Endothelial cell of umbilical vein (primary cell): ENCODE results near the gene SLC39A5. TPM values are rescaled to one million over a fixed set of nuclear protein-coding genes. Genes with fewer than 3 reads are reported as not detected.

Experiments used
- BruUV-seq: library from RNA; stranded (reverse); fragments of 400-500 nt; replicated peaks from 2 replicates; lab custom pipeline; 2021; lab: Mats Ljungman, UMichigan
- CTCF ChIA-PET: fragments of 300-600, 350-600 bp; sonication (Branson Sonifier 250); formaldehyde crosslinking; loops from one replicate; lab custom pipeline; 2021; ENCODE audit warnings: antibody characterized with exemption, inconsistent platforms; lab: Charles Lee
- POLR2A ChIA-PET: fragments of 300-600, 350-600 bp; sonication (Branson Sonifier 250); formaldehyde crosslinking; loops from one replicate; lab custom pipeline; 2021; ENCODE audit warnings: antibody characterized with exemption, inconsistent platforms; lab: Charles Lee
- DNase-seq: peaks from one replicate; pipeline ENCODE4 v3.0.0-alpha.2; 2011; ENCODE audit warnings: low read depth, low spot score
- FAIRE-seq: peaks from 2 replicates; lab custom pipeline; 2011; peaks lifted over from hg19 to GRCh38; lab: Jason Lieb, UNC
- H2AFZ ChIP-seq: 2 replicates; pipeline ENCODE4 v1.6.0; 2012; ENCODE audit warnings: low read depth, low read length, control low read depth, inconsistent platforms
- H3K27ac ChIP-seq: 2 replicates; pipeline ENCODE4 v1.5.1; 2011; ENCODE audit warnings: low read depth, mild to moderate bottlenecking, control low read depth, low read length, moderate library complexity; ENCODE audit not compliant: insufficient read depth
- H3K27me3 ChIP-seq, 2 experiments: 2 replicates each; pipeline versions ENCODE4 v1.6.0 to v1.6.1; 2011; ENCODE audit warnings: low read length in 2 of 2, mixed read lengths in 1 of 2; ENCODE audit not compliant: control insufficient read depth in 2 of 2, insufficient read depth in 2 of 2
- H3K36me3 ChIP-seq, 2 experiments: 2 replicates in 1 of 2; 3 replicates in 1 of 2; pipeline ENCODE4 v1.5.1; 2011; ENCODE audit warnings: low read length in 2 of 2, mild to moderate bottlenecking in 1 of 2, moderate library complexity in 1 of 2; ENCODE audit not compliant: control insufficient read depth in 2 of 2, insufficient read depth in 2 of 2; ENCODE audit errors: extremely low read depth in 1 of 2
- H3K4me1 ChIP-seq: 3 replicates; pipeline ENCODE4 v1.5.1; 2011; ENCODE audit warnings: mild to moderate bottlenecking, low read length; ENCODE audit not compliant: control insufficient read depth, insufficient read depth; ENCODE audit errors: extremely low read depth
- H3K4me2 ChIP-seq: 2 replicates; pipeline ENCODE4 v1.6.1; 2011; ENCODE audit warnings: low read length, control low read depth, mixed read lengths; ENCODE audit not compliant: insufficient read depth
- H3K4me3 ChIP-seq, 3 experiments: fragments of 200-600 bp in 1 of 3; sonication (generic), shearing (Covaris generic) in 1 of 3; replicated peaks in 1 of 3; 2 replicates each; pipeline ENCODE4 v1.5.1; 2011 to 2016; ENCODE audit warnings: control low read depth in 3 of 3, low read length in 3 of 3, mild to moderate bottlenecking in 2 of 3, inconsistent platforms in 1 of 3, low read depth in 1 of 3, moderate library complexity in 1 of 3; ENCODE audit not compliant: insufficient read depth in 1 of 3
- H3K79me2 ChIP-seq: 2 replicates; pipeline ENCODE4 v1.6.0; 2012; ENCODE audit warnings: low read length, inconsistent platforms; ENCODE audit not compliant: control insufficient read depth, insufficient read depth
- H3K9ac ChIP-seq: replicated peaks from 2 replicates; pipeline ENCODE3; 2011; ENCODE audit warnings: low read length, control low read depth; ENCODE audit not compliant: insufficient read depth; ENCODE audit errors: extremely low read depth
- H3K9me1 ChIP-seq: replicated peaks from 3 replicates; pipeline ENCODE4 v1.6.0; 2011; ENCODE audit warnings: mild to moderate bottlenecking, low read length; ENCODE audit not compliant: control insufficient read depth, insufficient read depth; ENCODE audit errors: extremely low read depth
- H3K9me3 ChIP-seq: replicated peaks from 2 replicates; pipeline ENCODE4 v1.5.1; 2012; ENCODE audit warnings: low read length, inconsistent platforms; ENCODE audit not compliant: control insufficient read depth, insufficient read depth
- H4K20me1 ChIP-seq: replicated peaks from 2 replicates; pipeline ENCODE3; 2011; ENCODE audit warnings: mild to moderate bottlenecking, low read length; ENCODE audit not compliant: control insufficient read depth, insufficient read depth; ENCODE audit errors: extremely low read depth
- EZH2 ChIP-seq: IDR thresholded peaks from 2 replicates; pipeline ENCODE4 v1.6.1; 2012; ENCODE audit warnings: borderline replicate concordance, low read depth, mild to moderate bottlenecking, moderate library complexity, low read length, inconsistent platforms; ENCODE audit not compliant: severe bottlenecking
- FOS ChIP-seq: IDR thresholded peaks from 2 replicates; pipeline ENCODE4 v1.6.1; 2011; ENCODE audit warnings: mild to moderate bottlenecking, low read length, moderate library complexity, borderline replicate concordance; ENCODE audit not compliant: insufficient read depth
- GATA2 ChIP-seq: IDR thresholded peaks from 2 replicates; pipeline ENCODE4 v1.7.0; 2011; ENCODE audit warnings: low read depth, mild to moderate bottlenecking, moderate library complexity, mixed read lengths, low read length; ENCODE audit not compliant: insufficient read length, insufficient read depth
- JUN ChIP-seq: IDR thresholded peaks from 2 replicates; pipeline ENCODE4 v1.6.1; 2011; ENCODE audit warnings: borderline replicate concordance, low read depth; ENCODE audit not compliant: insufficient read length, insufficient read depth
- MAX ChIP-seq: IDR thresholded peaks from 2 replicates; pipeline ENCODE4 v1.6.1; 2011; ENCODE audit not compliant: insufficient read depth, insufficient read length
- MYC ChIP-seq: IDR thresholded peaks from one replicate; pipeline ENCODE4 v1.6.1; 2011; ENCODE audit warnings: mild to moderate bottlenecking, low read depth, low read length
- POLR2A ChIP-seq: IDR thresholded peaks from 2 replicates; pipeline ENCODE4 v1.6.1; 2012; ENCODE audit warnings: low read depth, mild to moderate bottlenecking, control low read depth, low read length
- POLR2AphosphoS5 ChIP-seq: IDR thresholded peaks from 2 replicates; pipeline ENCODE4 v1.6.1; 2012; ENCODE audit warnings: low read depth, mild to moderate bottlenecking, control low read depth, low read length, moderate library complexity; ENCODE audit not compliant: insufficient read depth
- dilution Hi-C: fragments of 300-500 bp; cut with MboI; formaldehyde crosslinking; loops from one replicate; pipeline ENCODE4 v1.15.0; 2019; ENCODE audit warnings: low sequenced_read_pairs; ENCODE audit not compliant: extremely low pct_ligation_motif_present
- intact Hi-C: fragments of 100-400 bp; cut with micrococcal nuclease; formaldehyde crosslinking; loops from one replicate; pipeline ENCODE4 v1.10.0; 2022
- polyA plus RNA-seq, 4 experiments: library from polyadenylated mRNA; depleted of rRNA in 3 of 4; stranded (reverse) in 3 of 4; unstranded in 1 of 4; fragments of >200 nt; gene quantifications; 2 replicates each; pipeline versions ENCODE4 v1.2.1 to v1.2.3, GENCODE V29; 2011 to 2012; ENCODE audit warnings: missing spikeins in 1 of 4
- total RNA-seq: library from RNA; stranded (reverse); gene quantifications from 2 replicates; pipeline ENCODE4 v1.2.3, GENCODE V29; 2021
- TF ChIP-seq, protein P1 (sequence below), 2 donors: IDR thresholded peaks; 1 replicate in 1 of 2; 2 replicates in 1 of 2; pipeline ENCODE4 v1.5.1; 2011; ENCODE audit warnings: low read length in 2 of 2, mild to moderate bottlenecking in 2 of 2, moderate library complexity in 2 of 2, control low read depth in 1 of 2, inconsistent platforms in 1 of 2, low read depth in 1 of 2; ENCODE audit not compliant: insufficient read depth in 1 of 2; ENCODE audit errors: extremely low read depth in 1 of 2

SLC39A5 gene
- total and polyA plus RNA-seq, 2 donors (not counting 3 experiments of a cell fraction or from before 2014, with no cell fraction given), result 0.10 TPM; not detected in 1

GRCh38 chr12:56202366-56202765 is 27.5 kb upstream of the SLC39A5 start:
- Histone ChIP-seq H3K27ac (no peak overlapping the region), H3K36me3 (peaks cover 6 to 20% of the 10 kb centered on the region in 2 experiments), H3K9ac (no peak overlapping the region), H3K9me1 (no peaks in the 10 kb centered on the region), H3K4me1 (peaks cover 35% of the 10 kb centered on the region), H3K79me2 (no peaks in the 10 kb centered on the region), H3K27me3 (no peaks in the 10 kb centered on the region), H2AFZ (no peak overlapping the region), H3K4me2 (peak overlapping the region; percentile 19), H3K9me3 (no peaks in the 10 kb centered on the region), H4K20me1 (no peaks in the 10 kb centered on the region), H3K4me3 (no peak overlapping the region)
- BruUV-seq, result no TSS peak
- DNase-seq, result peak; percentile 41
- dilution Hi-C loops (no loop called here), intact Hi-C loops (no loop called here)
- ChIA-PET POLR2A (interaction anchor here (2.3 kb wide), 1 partner anchor 19 kb away, joined by 10 read pairs; the partner anchor contains the start of gene RNF41), CTCF (interaction anchor here (0.8 to 8.5 kb wide), 5 partner anchors 10 to 56 kb away, joined by 3 to 54 read pairs (median 3); partner anchors contain the start of genes ANKRD52, RNF41 and SMARCC2)
- FAIRE-seq, result no peak
- TF ChIP-seq EZH2 (no peak), MYC (no peak), FOS (no peak), POLR2A (no peak), POLR2AphosphoS5 (no peak), JUN (no peak), MAX (no peak), GATA2 (no peak)
- TF ChIP-seq, protein P1, sequence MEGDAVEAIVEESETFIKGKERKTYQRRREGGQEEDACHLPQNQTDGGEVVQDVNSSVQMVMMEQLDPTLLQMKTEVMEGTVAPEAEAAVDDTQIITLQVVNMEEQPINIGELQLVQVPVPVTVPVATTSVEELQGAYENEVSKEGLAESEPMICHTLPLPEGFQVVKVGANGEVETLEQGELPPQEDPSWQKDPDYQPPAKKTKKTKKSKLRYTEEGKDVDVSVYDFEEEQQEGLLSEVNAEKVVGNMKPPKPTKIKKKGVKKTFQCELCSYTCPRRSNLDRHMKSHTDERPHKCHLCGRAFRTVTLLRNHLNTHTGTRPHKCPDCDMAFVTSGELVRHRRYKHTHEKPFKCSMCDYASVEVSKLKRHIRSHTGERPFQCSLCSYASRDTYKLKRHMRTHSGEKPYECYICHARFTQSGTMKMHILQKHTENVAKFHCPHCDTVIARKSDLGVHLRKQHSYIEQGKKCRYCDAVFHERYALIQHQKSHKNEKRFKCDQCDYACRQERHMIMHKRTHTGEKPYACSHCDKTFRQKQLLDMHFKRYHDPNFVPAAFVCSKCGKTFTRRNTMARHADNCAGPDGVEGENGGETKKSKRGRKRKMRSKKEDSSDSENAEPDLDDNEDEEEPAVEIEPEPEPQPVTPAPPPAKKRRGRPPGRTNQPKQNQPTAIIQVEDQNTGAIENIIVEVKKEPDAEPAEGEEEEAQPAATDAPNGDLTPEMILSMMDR (IDR thresholded peaks at IDR 0.05; ENCODE audit: extremely low read depth in 1 of 2, insufficient read depth in 1 of 2, low read depth in 1 of 2, low read length in 2 of 2), result no peak
